Thyroid gland (tissue), 4 donors: Measurements from ENCODE around the gene PPBP. TPM values are rescaled to one million over a fixed set of nuclear protein-coding genes. Genes with fewer than 3 reads are reported as not detected.

Experiments
- DNase-seq, 2 donors: peaks; one replicate each; pipeline ENCODE4 v3.0.0-alpha.2; 2019
- H3K27ac ChIP-seq, 3 donors: fragments of 200-600 bp; sonication (generic); 1 replicate in 2 of 3; 2 replicates in 1 of 3; pipeline ENCODE4 v1.5.1; 2016 to 2019; ENCODE audit warnings: mild to moderate bottlenecking in 1 of 3, moderate library complexity in 1 of 3
- H3K27me3 ChIP-seq: fragments of 200-600 bp; sonication (generic); one replicate; pipeline ENCODE4 v1.5.1; 2019
- H3K36me3 ChIP-seq, 2 donors: fragments of 200-600 bp; sonication (generic); one replicate each; pipeline ENCODE4 v1.5.1; 2016 to 2019
- H3K4me1 ChIP-seq, 2 donors: fragments of 200-600 bp; sonication (generic); one replicate each; pipeline ENCODE4 v1.5.1; 2017 to 2019
- H3K4me3 ChIP-seq, 3 donors: fragments of 200-600 bp; sonication (generic); replicated peaks in 1 of 3; 1 replicate in 2 of 3; 2 replicates in 1 of 3; pipeline ENCODE4 v1.5.1; 2016; ENCODE audit warnings: mild to moderate bottlenecking in 1 of 3
- H3K9me3 ChIP-seq: fragments of 200-600 bp; sonication (generic); one replicate; pipeline ENCODE4 v1.5.1; 2017
- CTCF ChIP-seq, 6 experiments: fragments of 200-600 bp in 3 of 6; fragments of 450-650 bp in 3 of 6; sonication (generic) in 3 of 6; IDR thresholded peaks; one replicate each; pipeline ENCODE4 v1.5.1; 2016 to 2019; ENCODE audit warnings: antibody characterized with exemption in 6 of 6, mild to moderate bottlenecking in 2 of 6, inconsistent platforms in 1 of 6, moderate library complexity in 1 of 6
- POLR2A ChIP-seq, 2 donors: fragments of 450-650 bp; IDR thresholded peaks; one replicate each; pipeline ENCODE4 v1.6.1; 2017; ENCODE audit warnings: antibody characterized with exemption in 2 of 2, mild to moderate bottlenecking in 2 of 2, moderate library complexity in 1 of 2
- WGBS, 2 donors: methylation state at CpG; one replicate each; pipeline ENCODE4 v1.1.5; 2017; 5-methylcytosine and 5-hydroxymethylcytosine counted together
- intact Hi-C: fragments of 100-400 bp; cut with DNase I; formaldehyde crosslinking; loops from one replicate; pipeline ENCODE4 v1.15.1; 2023
- total RNA-seq, 4 donors: library from RNA; depleted of rRNA; stranded (reverse); fragments of >200 nt; gene quantifications; one replicate each; pipeline ENCODE4 v1.2.3, GENCODE V29; 2016

PPBP gene
- total RNA-seq, result 1 to 10 TPM in 3 of 4 donors, not detected in 1; 1.3 to 1.5 (median 1.3) TPM

GRCh38 chr4:73988061-73988460, at the start of gene PPBP:
PPBP (minus strand) TSS chr4:73988190; CDS start chr4:73988103, 87 bp downstream.
- TF ChIP-seq POLR2A (IDR thresholded peaks at IDR 0.05), result no peak
- TF ChIP-seq CTCF (IDR thresholded peaks at IDR 0.05), result no peak
- H3K4me3 ChIP-seq, result no peak within 1 kb of the TSS
- 87 to 91% methylated on average over 2 of the region's 2 CpGs for WGBS, 2 donors
- no peak within 1 kb of the TSS for H3K27ac ChIP-seq
- no peaks in the 10 kb centered on the region for H3K36me3 ChIP-seq
- no peaks in the 10 kb centered on the region for H3K9me3 ChIP-seq
- intact Hi-C loops, result no loop called here
- H3K27me3 ChIP-seq, result no peaks in the 10 kb centered on the region
- DNase-seq, result no peak
- no peaks in the 10 kb centered on the region for H3K4me1 ChIP-seq

DNA sequence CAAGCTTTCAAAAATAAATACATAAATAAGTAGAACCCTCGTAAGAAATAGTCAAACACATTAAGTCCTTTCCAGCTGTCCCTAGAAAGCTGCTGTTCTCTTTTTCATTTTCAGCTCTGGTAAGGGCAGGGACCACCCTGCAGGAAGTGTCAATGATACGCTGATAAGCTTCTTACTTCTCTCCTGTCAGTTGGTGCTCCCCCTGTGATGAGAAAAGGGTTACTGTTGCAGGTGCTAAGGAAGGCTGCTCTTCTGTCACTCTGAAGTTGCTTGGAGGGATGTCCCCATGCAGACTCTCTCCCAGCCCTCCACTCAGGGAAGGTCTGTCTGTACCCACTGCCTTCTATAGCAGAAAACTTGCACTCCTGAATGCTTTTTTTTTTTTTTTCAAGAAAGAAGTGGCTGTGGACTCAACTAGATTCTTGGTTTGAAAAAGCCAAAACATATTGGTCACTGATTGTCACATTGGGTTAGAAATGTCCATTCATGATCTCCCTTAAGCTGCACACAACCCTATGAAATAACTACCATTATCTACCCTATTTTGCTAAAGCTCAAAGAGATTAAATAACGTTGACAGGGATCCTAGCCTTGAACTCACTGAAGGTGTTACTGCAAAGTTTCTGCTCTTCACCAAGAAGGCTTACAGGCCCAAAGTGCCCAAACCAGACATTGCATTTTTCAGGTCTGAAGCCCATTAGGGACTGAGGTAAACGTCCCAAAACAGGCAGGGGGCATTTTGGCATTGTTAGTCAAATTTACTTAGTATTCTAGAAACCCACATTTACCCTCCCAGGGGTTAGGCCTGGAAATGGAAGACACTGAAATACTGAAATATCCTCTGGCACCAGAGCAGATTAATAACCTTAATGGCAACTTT, 49.3 kb upstream of the PPBP start:
- H3K4me1 ChIP-seq, result no peaks in the 10 kb centered on the region
- DNase-seq, result no peak
- TF ChIP-seq CTCF (IDR thresholded peaks at IDR 0.05), result no peak
- intact Hi-C loops, result no loop called here
- no peaks in the 10 kb centered on the region for H3K9me3 ChIP-seq
- no peaks in the 10 kb centered on the region for H3K27me3 ChIP-seq
- 65 to 66% methylated on average over 4 of the region's 4 CpGs for WGBS, 2 donors
- H3K36me3 ChIP-seq, result no peaks in the 10 kb centered on the region
- no peak overlapping the region for H3K4me3 ChIP-seq
- no peak overlapping the region for H3K27ac ChIP-seq

- H3K27ac ChIP-seq, result no peak overlapping the region
- intact Hi-C loops, result no loop called here
- H3K4me3 ChIP-seq, result no peak overlapping the region
- no peaks in the 10 kb centered on the region for H3K36me3 ChIP-seq
- TF ChIP-seq POLR2A (IDR thresholded peaks at IDR 0.05), result no peak
- TF ChIP-seq CTCF (IDR thresholded peaks at IDR 0.05), result no peak
- no peak for DNase-seq
- H3K4me1 ChIP-seq, result no peaks in the 10 kb centered on the region
- no peaks in the 10 kb centered on the region for H3K27me3 ChIP-seq
- H3K9me3 ChIP-seq, result no peaks in the 10 kb centered on the region
Measured at GRCh38 chr4:74033739-74034138, 45.7 kb upstream of the PPBP start.

DNA sequence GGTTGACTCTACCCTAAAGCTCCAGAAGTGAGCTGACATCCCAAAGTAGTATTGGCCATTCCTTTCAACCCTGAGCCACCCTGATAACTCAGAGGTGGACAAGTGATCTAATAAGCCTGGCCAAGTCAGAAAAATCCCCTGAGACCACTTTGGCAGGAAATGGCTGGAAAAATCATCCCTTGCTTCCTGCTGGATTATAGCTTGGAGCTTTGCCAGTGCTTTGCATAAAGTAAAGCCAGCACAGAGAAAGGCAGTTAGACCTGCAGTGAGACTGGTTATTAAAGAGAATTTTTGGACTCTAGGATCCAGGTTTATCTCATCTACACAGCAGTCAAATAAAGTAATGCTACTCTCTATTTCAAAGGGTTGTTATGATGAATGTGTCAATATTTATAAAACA, 44.1 kb upstream of the PPBP start:
- Histone ChIP-seq H3K9me3 (no peaks in the 10 kb centered on the region), H3K27me3 (no peaks in the 10 kb centered on the region), H3K27ac (no peak overlapping the region), H3K4me3 (no peak overlapping the region), H3K36me3 (no peaks in the 10 kb centered on the region), H3K4me1 (no peaks in the 10 kb centered on the region)
- intact Hi-C loops, result no loop called here
- TF ChIP-seq POLR2A (IDR thresholded peaks at IDR 0.05) (no peak), CTCF (IDR thresholded peaks at IDR 0.05) (no peak)
- DNase-seq, result no peak

GRCh38 chr4:74031576-74031975, 43.6 kb upstream of the PPBP start:
- Histone ChIP-seq H3K27ac (no peak overlapping the region), H3K4me1 (no peaks in the 10 kb centered on the region), H3K4me3 (no peak overlapping the region), H3K27me3 (no peaks in the 10 kb centered on the region), H3K9me3 (no peaks in the 10 kb centered on the region), H3K36me3 (no peaks in the 10 kb centered on the region)
- TF ChIP-seq POLR2A (IDR thresholded peaks at IDR 0.05) (no peak), CTCF (IDR thresholded peaks at IDR 0.05) (no peak)
- DNase-seq, result no peak
- intact Hi-C loops, result no loop called here
